Stomach (tissue), 9 donors: Measurements from ENCODE around the gene SERINC3. TPM values are rescaled to one million over a fixed set of nuclear protein-coding genes. Genes with fewer than 3 reads are reported as not detected.
A peak's percentile ranks its signal among the peaks of the same experiment; 100 is the strongest.

Source experiments
- DNase-seq, 2 donors: peaks; one replicate each; pipeline versions ENCODE4 v3.0.0 to v3.0.0-alpha.2; 2013 to 2019
- H3K27ac ChIP-seq, 5 donors: fragments of 200-600 bp in 4 of 5; sonication (generic) in 4 of 5; one replicate each; pipeline ENCODE4 v1.5.1; 2013 to 2019; ENCODE audit warnings: mild to moderate bottlenecking in 1 of 5, moderate library complexity in 1 of 5
- H3K27me3 ChIP-seq, 3 donors: fragments of 200-600 bp; sonication (generic); one replicate each; pipeline ENCODE4 v1.5.1; 2017 to 2019; ENCODE audit warnings: mixed run types in 1 of 3
- H3K36me3 ChIP-seq, 4 donors: fragments of 200-600 bp; sonication (generic); 1 replicate in 3 of 4; 2 replicates in 1 of 4; pipeline ENCODE4 v1.5.1; 2016 to 2019
- H3K4me1 ChIP-seq, 4 donors: fragments of 200-600 bp; sonication (generic); one replicate each; pipeline ENCODE4 v1.5.1; 2016 to 2019
- H3K4me3 ChIP-seq, 4 donors: fragments of 200-600 bp; sonication (generic) in 3 of 4; one replicate each; pipeline ENCODE4 v1.5.1; 2016 to 2019; ENCODE audit warnings: mild to moderate bottlenecking in 1 of 4
- H3K9me3 ChIP-seq, 4 donors: fragments of 200-600 bp; sonication (generic); one replicate each; pipeline ENCODE4 v1.5.1; 2016 to 2019
- EP300 ChIP-seq: sonication (generic); formaldehyde crosslinking; IDR thresholded peaks from one replicate; pipeline ENCODE4 v1.6.1; 2017; ENCODE audit warnings: antibody characterized with exemption
- POLR2A ChIP-seq, 4 donors: fragments of 450-650 bp; IDR thresholded peaks; one replicate each; pipeline ENCODE4 v1.6.1; 2016; ENCODE audit warnings: antibody characterized with exemption in 4 of 4, control low read depth in 2 of 4, mild to moderate bottlenecking in 1 of 4, moderate library complexity in 1 of 4
- POLR2AphosphoS5 ChIP-seq, 3 donors: sonication (generic); formaldehyde crosslinking; IDR thresholded peaks; one replicate each; pipeline ENCODE4 v1.6.1; 2016; ENCODE audit warnings: antibody characterized with exemption in 3 of 3
- WGBS, 5 donors: extraction: QIAGEN DNeasy Blood & Tissue Kit in 3 of 5; methylation state at CpG; one replicate each; pipeline versions ENCODE4 v1.1.5 to v1.1.7; 2013 to 2018; 5-methylcytosine and 5-hydroxymethylcytosine counted together
- intact Hi-C: fragments of 100-400 bp; cut with DNase I; formaldehyde crosslinking; loops from one replicate; pipeline ENCODE4 v1.15.1; 2023; ENCODE audit warnings: low total_unique reads
- polyA plus RNA-seq, 3 donors: library from polyadenylated mRNA; stranded (reverse); fragments of 200-250 nt; gene quantifications; one replicate each; pipeline ENCODE4 v1.2.3, GENCODE V29; 2013
- total RNA-seq, 5 donors: library from RNA; depleted of rRNA; stranded (reverse); fragments of >200 nt; gene quantifications; one replicate each; pipeline versions ENCODE4 v1.1.0 to v1.2.3, GENCODE V29; 2014 to 2016
- TF ChIP-seq, protein P1 (sequence below), 7 experiments: fragments of 450-650 bp in 4 of 7; fragments of 200-600 bp in 3 of 7; sonication (generic) in 3 of 7; IDR thresholded peaks; one replicate each; pipeline ENCODE4 v1.5.1; 2016 to 2019; ENCODE audit warnings: antibody characterized with exemption in 7 of 7, control low read depth in 2 of 7, mild to moderate bottlenecking in 1 of 7
- donor health status: healthy with polysubstance abuse.
- donor health status: Bipolar disorder and iron deficiency.
- donor health status: healthy.

SERINC3 gene
- total and polyA plus RNA-seq, 8 donors, result 9.6 to 109 (median 42.9) TPM

DNA sequence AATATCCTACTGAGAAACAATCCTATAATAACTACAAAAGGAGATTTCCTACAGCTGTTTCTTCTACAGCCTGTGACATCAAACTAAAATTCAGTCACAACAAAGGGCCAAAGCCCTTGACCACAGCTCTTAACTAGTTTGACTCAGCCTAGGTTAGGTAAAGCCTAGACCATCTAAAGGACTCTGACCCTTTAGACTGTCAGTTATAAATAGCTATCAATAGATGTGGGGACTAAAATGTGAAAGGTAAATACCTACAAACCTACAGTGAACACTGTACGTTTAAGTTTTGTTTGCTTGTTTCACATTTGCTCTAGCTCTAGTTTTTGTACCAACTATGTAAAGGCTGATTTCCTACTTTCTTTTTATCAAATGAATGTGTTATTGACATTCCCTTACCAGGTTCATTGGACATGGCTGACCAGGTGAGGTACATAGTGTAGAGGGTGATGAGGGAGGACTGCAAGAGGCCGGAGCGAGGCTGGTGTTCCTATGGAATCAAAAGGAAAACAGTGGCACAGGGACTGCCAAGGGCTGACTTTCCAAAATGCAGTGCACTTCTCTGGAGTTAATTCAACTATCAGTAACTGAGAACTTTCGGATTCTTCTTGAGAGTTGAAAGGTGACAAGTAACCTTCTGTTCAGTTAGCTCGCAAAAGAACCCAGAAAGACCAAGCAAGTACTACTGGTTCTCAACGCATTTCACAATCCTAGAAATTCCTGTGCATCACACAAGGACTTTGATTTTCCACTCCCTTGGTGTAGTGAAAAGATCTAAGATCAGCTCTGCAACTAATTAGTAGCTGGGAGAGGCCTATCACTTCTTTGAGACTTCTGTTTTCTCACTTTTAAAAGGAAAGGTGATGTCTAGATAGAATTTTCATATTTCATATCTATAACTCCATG is 17.2 kb downstream of the SERINC3 start:
- no peaks in the 10 kb centered on the region for H3K9me3 ChIP-seq
- 80 to 89% (median 86%) methylated on average over 6 of the region's 6 CpGs for WGBS, 5 donors
- H3K27me3 ChIP-seq, result no peaks in the 10 kb centered on the region
- no peak overlapping the region for H3K4me3 ChIP-seq
- no peak overlapping the region for H3K27ac ChIP-seq
- peaks cover 86 to 100% (median 100%) of the 10 kb centered on the region in 4 donors for H3K36me3 ChIP-seq
- H3K4me1 ChIP-seq, result no peaks in the 10 kb centered on the region
- DNase-seq, result no peak
- intact Hi-C loops, result no loop called here
- TF ChIP-seq POLR2AphosphoS5 (IDR thresholded peaks at IDR 0.05), result no peak
- TF ChIP-seq, protein P1, sequence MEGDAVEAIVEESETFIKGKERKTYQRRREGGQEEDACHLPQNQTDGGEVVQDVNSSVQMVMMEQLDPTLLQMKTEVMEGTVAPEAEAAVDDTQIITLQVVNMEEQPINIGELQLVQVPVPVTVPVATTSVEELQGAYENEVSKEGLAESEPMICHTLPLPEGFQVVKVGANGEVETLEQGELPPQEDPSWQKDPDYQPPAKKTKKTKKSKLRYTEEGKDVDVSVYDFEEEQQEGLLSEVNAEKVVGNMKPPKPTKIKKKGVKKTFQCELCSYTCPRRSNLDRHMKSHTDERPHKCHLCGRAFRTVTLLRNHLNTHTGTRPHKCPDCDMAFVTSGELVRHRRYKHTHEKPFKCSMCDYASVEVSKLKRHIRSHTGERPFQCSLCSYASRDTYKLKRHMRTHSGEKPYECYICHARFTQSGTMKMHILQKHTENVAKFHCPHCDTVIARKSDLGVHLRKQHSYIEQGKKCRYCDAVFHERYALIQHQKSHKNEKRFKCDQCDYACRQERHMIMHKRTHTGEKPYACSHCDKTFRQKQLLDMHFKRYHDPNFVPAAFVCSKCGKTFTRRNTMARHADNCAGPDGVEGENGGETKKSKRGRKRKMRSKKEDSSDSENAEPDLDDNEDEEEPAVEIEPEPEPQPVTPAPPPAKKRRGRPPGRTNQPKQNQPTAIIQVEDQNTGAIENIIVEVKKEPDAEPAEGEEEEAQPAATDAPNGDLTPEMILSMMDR (IDR thresholded peaks at IDR 0.05), result no peak
- TF ChIP-seq POLR2A (IDR thresholded peaks at IDR 0.05), result no peak
- no peak for TF ChIP-seq EP300

- Histone ChIP-seq H3K27me3 (no peaks in the 10 kb centered on the region), H3K4me3 (no peak overlapping the region), H3K4me1 (no peaks in the 10 kb centered on the region), H3K36me3 (peaks cover 80 to 100% (median 100%) of the 10 kb centered on the region in 4 donors), H3K27ac (no peak overlapping the region), H3K9me3 (no peaks in the 10 kb centered on the region)
- WGBS, 5 donors, result 97 to 100% (median 98%) methylated on average over 1 of the region's 1 CpG
- no peak for DNase-seq
- TF ChIP-seq EP300 (no peak), POLR2A (IDR thresholded peaks at IDR 0.05) (no peak), POLR2AphosphoS5 (IDR thresholded peaks at IDR 0.05) (no peak)
- intact Hi-C loops, result no loop called here
Observed at GRCh38 chr20:44502968-44503367, 18.9 kb downstream of the SERINC3 start.

- Histone ChIP-seq H3K36me3 (peaks cover 71 to 100% (median 100%) of the 10 kb centered on the region in 4 donors), H3K4me1 (peaks cover 0 to under 1% (median 0%) of the 10 kb centered on the region in 4 donors), H3K9me3 (no peaks in the 10 kb centered on the region), H3K4me3 (no peak overlapping the region), H3K27me3 (no peaks in the 10 kb centered on the region), H3K27ac (no peak overlapping the region)
- WGBS, 5 donors, result 84 to 93% (median 89%) methylated on average over 5 of the region's 5 CpGs
- TF ChIP-seq POLR2AphosphoS5 (IDR thresholded peaks at IDR 0.05), result no peak
- TF ChIP-seq EP300, result no peak
- TF ChIP-seq POLR2A (IDR thresholded peaks at IDR 0.05), result no peak
- TF ChIP-seq, protein P1 (IDR thresholded peaks at IDR 0.05), result no peak
- no peak for DNase-seq
- intact Hi-C loops, result no loop called here
Observed at GRCh38 chr20:44501448-44501847, 20.4 kb downstream of the SERINC3 start.

DNA sequence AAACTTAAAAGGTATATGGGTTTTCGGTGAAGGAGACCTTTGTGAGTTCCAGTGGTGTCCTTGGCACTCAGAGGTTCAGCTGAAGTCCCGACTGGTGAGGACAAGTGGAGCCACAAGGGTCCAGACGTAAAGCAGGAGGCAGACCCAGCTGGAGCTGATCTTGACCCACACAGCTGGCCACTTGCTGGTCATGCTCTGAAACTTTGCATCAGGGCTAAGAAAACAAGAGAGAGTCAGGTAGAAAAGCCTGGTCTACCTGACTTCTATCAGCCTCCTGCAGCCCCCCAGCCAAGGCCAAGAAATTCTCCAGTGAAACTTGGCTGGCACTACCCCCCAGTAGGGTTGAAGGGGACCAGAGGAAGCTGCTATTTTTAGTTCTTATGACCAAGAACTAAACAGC is 21.6 kb downstream of the SERINC3 start:
- Histone ChIP-seq H3K9me3 (no peaks in the 10 kb centered on the region), H3K36me3 (peaks cover 73 to 100% (median 100%) of the 10 kb centered on the region in 4 donors), H3K4me1 (peaks cover 0 to 12% (median 3%) of the 10 kb centered on the region in 4 donors), H3K27ac (no peak overlapping the region), H3K4me3 (no peak overlapping the region), H3K27me3 (no peaks in the 10 kb centered on the region)
- 90 to 100% (median 91%) methylated on average over 3 of the region's 3 CpGs for WGBS, 5 donors
- TF ChIP-seq, protein P1 (IDR thresholded peaks at IDR 0.05), result no peak
- TF ChIP-seq EP300, result no peak
- no peak for DNase-seq
- intact Hi-C loops, result no loop called here

- TF ChIP-seq EP300, result no peak
- TF ChIP-seq, protein P1 (IDR thresholded peaks at IDR 0.05), result no peak
- TF ChIP-seq POLR2A (IDR thresholded peaks at IDR 0.05), result no peak
- TF ChIP-seq POLR2AphosphoS5 (IDR thresholded peaks at IDR 0.05), result no peak
- DNase-seq, result no peak
- H3K27ac ChIP-seq, result peak overlapping the region in 1 of 5 donors; percentile 10
- H3K4me1 ChIP-seq, result peaks cover 0 to 14% (median 3%) of the 10 kb centered on the region in 4 donors
- no peaks in the 10 kb centered on the region for H3K9me3 ChIP-seq
- intact Hi-C loops, result no loop called here
- H3K27me3 ChIP-seq, result no peaks in the 10 kb centered on the region
- H3K36me3 ChIP-seq, result peaks cover 76 to 100% (median 100%) of the 10 kb centered on the region in 4 donors
- no peak overlapping the region for H3K4me3 ChIP-seq
- 66 to 74% (median 71%) methylated on average over 3 of the region's 3 CpGs for WGBS, 5 donors
Observed at GRCh38 chr20:44497761-44498160, 24.1 kb downstream of the SERINC3 start.
